K562 (cell line): ENCODE results near the gene KRTAP1-5. TPM values are rescaled to one million over a fixed set of nuclear protein-coding genes. Genes with fewer than 3 reads are reported as not detected.
"Not testable (repeated sequence)": the region's sequence is repeated elsewhere in the genome, so short reads cannot be mapped to it uniquely, and the experiment has no call there.

Experiments used
- ATAC-seq: fragments of 200-7000 bp; cut with Tn5 transposase; 3 replicates; pipeline ENCODE4 v1.9.1; 2020; ENCODE audit warnings: moderate library complexity
- BruUV-seq: library from RNA; stranded (reverse); fragments of 400-500 nt; replicated peaks from 2 replicates; lab custom pipeline; 2021; lab: Mats Ljungman, UMichigan
- CTCF ChIA-PET: fragments of 300-600 bp; formaldehyde crosslinking; extraction: SDS; loops from one replicate; lab custom pipeline; 2021; ENCODE audit warnings: low intra/inter-chr PET ratio; lab: Yijun Ruan, JAX
- POLR2A ChIA-PET: fragments of 300-600, 350-650 bp; sonication (Branson Sonifier 250); formaldehyde crosslinking; extraction: SDS; loops from one replicate; lab custom pipeline; 2021; ENCODE audit warnings: antibody characterized with exemption, inconsistent platforms; lab: Yijun Ruan, JAX
- DNase-seq, 4 experiments: peaks; one replicate each; pipeline versions ENCODE4 v3.0.0 to v3.0.0-alpha.2; 2011 to 2018; ENCODE audit warnings: low spot score in 3 of 4, mixed read lengths in 3 of 4; ENCODE audit errors: extremely low read depth in 1 of 4
- FAIRE-seq: peaks from 2 replicates; lab custom pipeline; 2011; peaks lifted over from hg19 to GRCh38; lab: Jason Lieb, UNC
- H2AFZ ChIP-seq: 2 replicates; pipeline ENCODE4 v1.6.0; 2011; ENCODE audit warnings: low read depth, low read length, control low read depth, inconsistent platforms
- H3K27ac ChIP-seq: fragments of 200-600 bp; 3 replicates; pipeline ENCODE4 v1.8.0; 2011; ENCODE audit warnings: low read depth, mild to moderate bottlenecking, control low read depth, inconsistent platforms, low read length, moderate library complexity, mixed read lengths; ENCODE audit errors: extremely low read depth
- H3K27me3 ChIP-seq, 2 experiments: fragments of 300-600 bp in 1 of 2; 2 replicates in 1 of 2; 3 replicates in 1 of 2; pipeline versions ENCODE4 v1.6.0 to v1.8.0; 2011; ENCODE audit warnings: inconsistent platforms in 2 of 2, low read length in 2 of 2, mild to moderate bottlenecking in 1 of 2, mixed read lengths in 1 of 2, moderate library complexity in 1 of 2; ENCODE audit not compliant: control insufficient read depth in 2 of 2, insufficient read depth in 2 of 2
- H3K36me3 ChIP-seq: fragments of 300-600 bp; 3 replicates; pipeline ENCODE4 v1.8.0; 2011; ENCODE audit warnings: mild to moderate bottlenecking, low read length, inconsistent platforms; ENCODE audit not compliant: control insufficient read depth, insufficient read depth
- H3K4me1 ChIP-seq, 2 experiments: fragments of 200-600 bp in 1 of 2; replicated peaks in 1 of 2; 2 replicates in 1 of 2; 3 replicates in 1 of 2; pipeline versions ENCODE4 v1.5.1 to v1.8.0; 2011; ENCODE audit warnings: inconsistent platforms in 2 of 2, low read length in 2 of 2, mild to moderate bottlenecking in 1 of 2, mixed read lengths in 1 of 2, moderate library complexity in 1 of 2; ENCODE audit not compliant: control insufficient read depth in 2 of 2, insufficient read depth in 2 of 2
- H3K4me2 ChIP-seq: 2 replicates; pipeline ENCODE4 v1.6.1; 2011; ENCODE audit warnings: low read length, control low read depth, inconsistent platforms, mixed read lengths; ENCODE audit not compliant: insufficient read depth
- H3K4me3 ChIP-seq: fragments of 200-600 bp; sonication (generic), shearing (Covaris generic); 2 replicates; pipeline ENCODE4 v1.5.1; 2016; ENCODE audit warnings: control low read depth, inconsistent platforms
- H3K79me2 ChIP-seq: fragments of 200-600 bp; 3 replicates; pipeline ENCODE4 v1.8.0; 2011; ENCODE audit warnings: low read length, inconsistent platforms; ENCODE audit not compliant: control insufficient read depth, insufficient read depth
- H3K9ac ChIP-seq, 2 experiments: 2 replicates each; pipeline versions ENCODE4 v1.6.0 to v1.6.1; 2011; ENCODE audit warnings: low read depth in 2 of 2, low read length in 2 of 2, control low read depth in 1 of 2, inconsistent platforms in 1 of 2, mild to moderate bottlenecking in 1 of 2, mixed read lengths in 1 of 2; ENCODE audit not compliant: insufficient read depth in 1 of 2
- H3K9me1 ChIP-seq: one replicate; pipeline ENCODE4 v1.6.0; 2011; ENCODE audit warnings: inconsistent platforms, mild to moderate bottlenecking, low read length, moderate library complexity; ENCODE audit not compliant: control insufficient read depth, insufficient read depth
- H3K9me3 ChIP-seq: replicated peaks from 2 replicates; pipeline ENCODE4 v1.5.1; 2011; ENCODE audit warnings: low read depth, low read length, inconsistent platforms; ENCODE audit not compliant: control insufficient read depth, insufficient read depth
- H4K20me1 ChIP-seq: replicated peaks from 2 replicates; pipeline ENCODE4 v1.6.1; 2011; ENCODE audit warnings: low read length, inconsistent platforms, mixed read lengths; ENCODE audit not compliant: control insufficient read depth, insufficient read depth
- BCL6 ChIP-seq: fragments of 250-450 bp; sonication (Bioruptor Pico); IDR thresholded peaks from 2 replicates; pipeline ENCODE4 v1.4.0; 2020
- C11orf30 ChIP-seq: fragments of 450-650 bp; IDR thresholded peaks from 2 replicates; pipeline ENCODE4 v1.6.1; 2016; ENCODE audit warnings: low read depth, mild to moderate bottlenecking
- E4F1 ChIP-seq: fragments of 250-450 bp; sonication (Bioruptor Pico); IDR thresholded peaks from 2 replicates; pipeline ENCODE4 v1.5.0; 2021; ENCODE audit warnings: mild to moderate bottlenecking, borderline replicate concordance
- FOXK1 ChIP-seq: sonication (generic); formaldehyde crosslinking; IDR thresholded peaks from 2 replicates; pipeline ENCODE4 v1.8.0; 2022; ENCODE audit warnings: missing genetic modification reagents, mild to moderate bottlenecking, borderline replicate concordance
- KDM2B ChIP-seq: fragments of 250-450 bp; sonication (Bioruptor Pico); IDR thresholded peaks from 2 replicates; pipeline ENCODE4 v1.8.0; 2021; ENCODE audit warnings: mild to moderate bottlenecking, moderate library complexity
- RBFOX2 ChIP-seq: fragments of 200-400 bp; formaldehyde crosslinking; IDR thresholded peaks from 2 replicates; pipeline ENCODE4 v1.6.1; 2017; ENCODE audit warnings: low read depth, mild to moderate bottlenecking, low read length, moderate library complexity
- SP2 ChIP-seq: IDR thresholded peaks from 2 replicates; pipeline ENCODE4 v1.6.1; 2011; ENCODE audit warnings: mild to moderate bottlenecking, low read depth, low read length, moderate library complexity; ENCODE audit not compliant: poor library complexity, severe bottlenecking; ENCODE audit errors: extremely low read depth
- THRA ChIP-seq: fragments of 450-650 bp; IDR thresholded peaks from 2 replicates; pipeline ENCODE4 v1.6.1; 2017; ENCODE audit warnings: mild to moderate bottlenecking, moderate library complexity
- ZBTB1 ChIP-seq: sonication (generic); formaldehyde crosslinking; IDR thresholded peaks from 2 replicates; pipeline ENCODE4 v1.8.1; 2023; ENCODE audit warnings: missing genetic modification reagents, low read depth, mild to moderate bottlenecking, borderline replicate concordance
- ZKSCAN8 ChIP-seq: fragments of 200-800 bp; sonication (Bioruptor generic); IDR thresholded peaks from 2 replicates; pipeline ENCODE4 v1.6.1; 2016; ENCODE audit warnings: missing genetic modification characterization, missing compliant biosample characterization
- ZNF133 ChIP-seq: fragments of 250-450 bp; sonication (Bioruptor Pico); IDR thresholded peaks from 2 replicates; pipeline ENCODE4 v1.4.0; 2020; ENCODE audit warnings: mild to moderate bottlenecking
- ZNF316 ChIP-seq: fragments of 450-650 bp; IDR thresholded peaks from 2 replicates; pipeline ENCODE4 v1.6.1; 2016
- ZNF586 ChIP-seq: fragments of 450-650 bp; formaldehyde crosslinking; conservative IDR thresholded peaks from 2 replicates; pipeline ENCODE4 v1.4.0; 2020; ENCODE audit warnings: mild to moderate bottlenecking, moderate library complexity
- WGBS: fragments of 100-300 bp; shearing (Covaris generic); methylation state at CpG from one replicate; pipeline ENCODE4 v1.1.6; 2016; ENCODE audit warnings: low coverage, mixed read lengths; ENCODE audit not compliant: insufficient coverage; ENCODE audit errors: missing lambda C conversion rate; 5-methylcytosine and 5-hydroxymethylcytosine counted together
- in situ Hi-C: fragments of 300-500 bp; cut with MboI; formaldehyde crosslinking; loops from 4 replicates; pipeline ENCODE4 v1.15.0; 2018; ENCODE audit warnings: inconsistent platforms, mixed read lengths
- intact Hi-C: fragments of 100-400 bp; cut with micrococcal nuclease; formaldehyde crosslinking; loops from 2 replicates; pipeline ENCODE4 v1.14.2; 2022
- polyA plus RNA-seq, 8 experiments: library from polyadenylated mRNA; depleted of rRNA in 4 of 8; stranded (reverse) in 5 of 8; unstranded in 3 of 8; fragments of >200 nt; fragmentation: Nextera tagmentation in 2 of 8; fragmentation: Illumina TruSeq in 1 of 8; extraction: Ambion mirVana in 2 of 8; extraction: Trizol in 1 of 8; gene quantifications; 2 replicates each; pipeline versions ENCODE4 v1.2.1 to v1.2.3, GENCODE V29; 2011 to 2014; ENCODE audit warnings: inconsistent platforms in 1 of 8, missing spikeins in 1 of 8
- total RNA-seq, 7 experiments: library from RNA; depleted of rRNA in 6 of 7; stranded (reverse); fragments of >200 nt in 6 of 7; fragmentation: Illumina TruSeq in 2 of 7; extraction: Trizol in 2 of 7; gene quantifications; 2 replicates each; pipeline versions ENCODE4 v1.2.1 to v1.2.3, GENCODE V29; 2011 to 2021; ENCODE audit warnings: low replicate concordance in 1 of 7

KRTAP1-5 gene
- total and polyA plus RNA-seq, 9 of the 15 experiments (the other 6 are each of a cell fraction or from before 2014, with no cell fraction given) = not detected

DNA sequence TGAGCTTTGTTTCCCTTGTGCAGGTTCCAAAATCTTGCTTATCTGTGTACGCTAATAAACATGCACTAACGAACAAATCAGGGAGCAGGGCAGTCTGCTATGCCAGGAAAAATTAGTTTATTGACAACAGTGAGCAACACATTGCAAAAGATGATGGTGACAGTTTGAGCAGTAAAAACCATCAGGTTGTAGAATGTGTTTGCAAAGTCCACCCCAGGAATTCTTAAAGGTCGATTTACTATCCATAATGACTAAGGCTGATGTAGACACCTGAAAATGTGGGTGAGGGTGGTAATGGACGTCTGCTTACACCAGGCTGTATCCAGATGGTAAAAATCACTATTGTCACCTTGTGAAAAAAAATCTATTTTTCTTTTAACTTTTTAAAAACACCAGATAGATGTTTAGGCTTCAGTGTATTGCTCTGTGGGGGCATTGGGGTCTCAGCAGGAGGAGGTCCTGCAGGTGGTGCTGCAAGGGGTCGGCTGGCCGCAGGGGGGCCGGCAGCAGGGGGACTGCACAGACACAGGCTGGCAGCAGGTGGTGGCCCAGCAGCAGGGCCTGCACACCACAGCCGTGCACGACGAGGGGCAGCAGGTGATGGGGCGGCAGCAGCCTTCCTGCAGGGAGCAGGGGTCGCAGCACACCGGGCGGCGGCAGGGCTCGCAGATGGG is 38.1 kb upstream of the KRTAP1-5 start:
- BruUV-seq, H3K9me3 ChIP-seq, CTCF ChIA-PET, H3K4me3 ChIP-seq, H3K9me1 ChIP-seq, H3K27ac ChIP-seq, ATAC-seq, FAIRE-seq, H3K79me2 ChIP-seq, H3K9ac ChIP-seq, H3K36me3 ChIP-seq, DNase-seq, H2AFZ ChIP-seq, intact Hi-C loops, H3K27me3 ChIP-seq, POLR2A ChIA-PET, H3K4me2 ChIP-seq, H3K4me1 ChIP-seq, H4K20me1 ChIP-seq, in situ Hi-C loops: not testable (repeated sequence)
- 5% methylated on average over 4 of the region's 16 CpGs for WGBS

DNA sequence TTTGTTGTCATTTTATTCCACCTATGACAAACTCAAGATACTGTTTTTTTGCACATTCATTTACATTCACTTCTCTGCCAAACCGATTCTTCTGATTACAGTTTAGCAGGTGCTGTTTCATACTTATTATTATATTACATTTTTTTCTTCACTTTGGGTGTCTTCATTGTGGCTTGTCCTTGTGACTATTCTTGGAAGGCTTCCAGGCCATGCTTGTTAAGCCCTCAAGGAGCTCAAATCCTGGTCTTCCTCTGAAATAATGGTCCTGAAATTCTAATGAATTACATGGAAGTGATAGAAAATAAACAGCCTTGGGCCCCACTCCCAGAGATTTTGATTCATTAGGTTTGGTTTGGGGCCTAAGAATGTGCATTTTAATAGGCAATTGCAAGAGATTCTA is 37.3 kb upstream of the KRTAP1-5 start:
- Histone ChIP-seq H3K9me1 (no peaks in the 10 kb centered on the region), H3K27me3 (peaks cover 0 to 4% of the 10 kb centered on the region in 2 experiments; a peak in 2 of 5 replicates), H2AFZ (no peak overlapping the region), H3K4me3 (no peak overlapping the region), H3K9ac (no peak overlapping the region), H3K79me2 (no peaks in the 10 kb centered on the region), H3K36me3 (no peaks in the 10 kb centered on the region), H3K27ac (no peak overlapping the region), H3K9me3 (no peaks in the 10 kb centered on the region), H3K4me2 (no peak overlapping the region), H4K20me1 (no peaks in the 10 kb centered on the region; the same call in 1 of the 2 replicates), H3K4me1 (peaks cover 0 to 5% of the 10 kb centered on the region in 2 experiments; a peak in 2 of 5 replicates)
- in situ Hi-C loops = no loop called here
- ChIA-PET POLR2A (no interaction called here), CTCF (no interaction called here)
- intact Hi-C loops = no loop called here
- ATAC-seq = no peak
- no peak for FAIRE-seq
- no peak for DNase-seq
- WGBS = 0% methylated on average over 1 of the region's 1 CpG
- no TSS peak for BruUV-seq
- no peak for TF ChIP-seq C11orf30
- no peak for TF ChIP-seq ZNF133 (CRISPR knock-in tag)
- TF ChIP-seq THRA = no peak
- TF ChIP-seq ZKSCAN8 (CRISPR knock-in tag) = no peak
- TF ChIP-seq FOXK1 (CRISPR knock-in tag) = no peak
- TF ChIP-seq RBFOX2 = no peak
- no peak for TF ChIP-seq E4F1
- TF ChIP-seq ZNF586 (CRISPR knock-in tag) = no peak
- TF ChIP-seq BCL6 = no peak
- TF ChIP-seq SP2 = no peak
- no peak for TF ChIP-seq KDM2B
- TF ChIP-seq ZBTB1 = no peak
- TF ChIP-seq ZNF316 = no peak
